HepG2 (cell line): Measurements from ENCODE around the gene PIM1. TPM values are rescaled to one million over a fixed set of nuclear protein-coding genes. Genes with fewer than 3 reads are reported as not detected.

ENCODE experiments used
- ARID5B ChIP-seq: IDR thresholded peaks from 2 replicates; pipeline ENCODE4 v1.4.0; 2020; ENCODE audit warnings: mild to moderate bottlenecking, missing genetic modification reagents
- BCLAF1 ChIP-seq: fragments of 450-650 bp; IDR thresholded peaks from 2 replicates; pipeline ENCODE4 v1.6.1; 2017; ENCODE audit warnings: mild to moderate bottlenecking
- ETV5 ChIP-seq: IDR thresholded peaks from 2 replicates; pipeline ENCODE4 v1.6.1; 2018; ENCODE audit warnings: missing biosample characterization, missing genetic modification reagents, inconsistent platforms, borderline replicate concordance
- HNF4A ChIP-seq: sonication (generic); formaldehyde crosslinking; IDR thresholded peaks from 2 replicates; pipeline ENCODE4 v1.4.0; 2020; ENCODE audit warnings: missing genetic modification reagents
- POGZ ChIP-seq: sonication (generic); formaldehyde crosslinking; IDR thresholded peaks from 2 replicates; pipeline ENCODE4 v1.4.0; 2020; ENCODE audit warnings: mild to moderate bottlenecking, missing genetic modification reagents
- SALL1 ChIP-seq: sonication (generic); formaldehyde crosslinking; IDR thresholded peaks from 2 replicates; pipeline ENCODE4 v1.8.0; 2022; ENCODE audit warnings: mild to moderate bottlenecking, missing genetic modification reagents
- SIN3A ChIP-seq: IDR thresholded peaks from 2 replicates; pipeline ENCODE4 v1.6.1; 2011; ENCODE audit warnings: low read depth, mild to moderate bottlenecking, control low read depth, low read length, borderline replicate concordance
- TBX2 ChIP-seq: sonication (generic); formaldehyde crosslinking; IDR thresholded peaks from 2 replicates; pipeline ENCODE4 v1.5.0; 2020; ENCODE audit warnings: missing genetic modification reagents, mild to moderate bottlenecking, borderline replicate concordance
- ZBTB21 ChIP-seq: sonication (generic); formaldehyde crosslinking; IDR thresholded peaks from 2 replicates; pipeline ENCODE4 v1.4.0; 2020; ENCODE audit warnings: missing genetic modification reagents
- ZBTB46 ChIP-seq: sonication (generic); formaldehyde crosslinking; IDR thresholded peaks from 2 replicates; pipeline ENCODE4 v1.4.0; 2020; ENCODE audit warnings: mild to moderate bottlenecking, missing genetic modification reagents, borderline replicate concordance
- ZFY ChIP-seq: sonication (generic); formaldehyde crosslinking; IDR thresholded peaks from 2 replicates; pipeline ENCODE4 v1.4.0; 2020; ENCODE audit warnings: missing genetic modification reagents
- ZNF10 ChIP-seq: sonication (generic); formaldehyde crosslinking; IDR thresholded peaks from 2 replicates; pipeline ENCODE4 v1.4.0; 2020; ENCODE audit warnings: mild to moderate bottlenecking, low read depth, missing genetic modification reagents, borderline replicate concordance
- ZNF609 ChIP-seq: sonication (generic); formaldehyde crosslinking; IDR thresholded peaks from 2 replicates; pipeline ENCODE4 v1.4.0; 2020; ENCODE audit warnings: mild to moderate bottlenecking, missing genetic modification reagents, borderline replicate concordance
- ZSCAN21 ChIP-seq: sonication (generic); formaldehyde crosslinking; IDR thresholded peaks from 2 replicates; pipeline ENCODE4 v1.8.0; 2022; ENCODE audit warnings: mild to moderate bottlenecking, missing genetic modification reagents, moderate library complexity, borderline replicate concordance
- polyA plus RNA-seq, 8 experiments: library from polyadenylated mRNA; depleted of rRNA in 3 of 8; stranded (reverse) in 7 of 8; unstranded in 1 of 8; fragments of >200 nt; fragmentation: Illumina TruSeq in 4 of 8; extraction: Trizol in 4 of 8; gene quantifications; 2 replicates each; pipeline versions ENCODE4 v1.2.1 to v1.2.3, GENCODE V29; 2011 to 2016; ENCODE audit warnings: low read depth in 4 of 8, missing spikeins in 1 of 8, mixed read lengths in 1 of 8; ENCODE audit not compliant: insufficient read depth in 1 of 8
- total RNA-seq, 5 experiments: library from RNA; depleted of rRNA; stranded (reverse); fragments of >200 nt; fragmentation: Illumina TruSeq; extraction: Trizol; gene quantifications; 2 replicates each; pipeline ENCODE4 v1.2.3, GENCODE V29; 2016; ENCODE audit warnings: low read depth in 1 of 5

Gene PIM1
- total and polyA plus RNA-seq, 2 of the 13 experiments (the other 11 are each of a cell fraction or from before 2014, with no cell fraction given): 29.4 to 117 TPM

- TF ChIP-seq ZNF609 (0 out of 2 replicates have a peak, but pooled peaks have one; percentile 24), SALL1 (CRISPR knock-in tag) (peak; percentile 77; the same call in 1 of the 2 replicates), ZBTB46 (CRISPR knock-in tag) (no peak), ETV5 (CRISPR knock-in tag) (peak; percentile 67), ZFY (CRISPR knock-in tag) (no peak), HNF4A (CRISPR knock-in tag) (no peak), ZSCAN21 (CRISPR knock-in tag) (0 out of 2 replicates have a peak, but pooled peaks have one; percentile 20), ARID5B (CRISPR knock-in tag) (peak; percentile 71), TBX2 (CRISPR knock-in tag) (peak; percentile 69), POGZ (0 out of 2 replicates have a peak, but pooled peaks have one; percentile 33), SIN3A (no peak; the same call in 1 of the 2 replicates), BCLAF1 (no peak), ZBTB21 (CRISPR knock-in tag) (peak; percentile 29; the same call in 1 of the 2 replicates), ZNF10 (CRISPR knock-in tag) (no peak)
These were observed 32.5 kb upstream of the PIM1 start (continued) for GRCh38 chr6:37137201-37138090.
